ENCODE results near the gene MKLN1. TPM values are rescaled to one million over a fixed set of nuclear protein-coding genes. Genes with fewer than 3 reads are reported as not detected.
"Not testable (repeated sequence)": the region's sequence is repeated elsewhere in the genome, so short reads cannot be mapped to it uniquely, and the experiment has no call there.

MKLN1 gene
- total RNA-seq, 1 donor from 2014 or later: 32.9 TPM

DNA sequence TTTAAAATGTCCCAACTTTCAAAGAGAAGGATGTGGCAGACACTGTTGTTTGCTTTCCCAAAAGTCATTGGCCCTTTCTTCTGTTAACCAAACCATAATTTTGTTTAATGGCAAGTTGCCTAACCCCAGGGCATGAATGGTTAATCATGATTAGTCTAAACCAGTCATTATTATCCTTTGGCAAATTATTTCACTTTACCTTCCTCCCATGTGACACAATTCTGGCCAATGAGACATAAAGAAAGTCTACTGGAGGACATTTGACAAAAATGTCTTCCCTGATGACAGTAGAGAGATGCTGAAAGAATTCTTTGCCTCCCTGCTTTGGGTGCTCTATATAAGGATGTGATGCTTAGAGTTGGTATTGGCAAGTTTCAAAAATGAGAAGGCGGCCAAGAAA is 126.8 kb downstream of the MKLN1 start:
- Histone ChIP-seq H3K9me3 (ENCODE audit: control insufficient read depth in 3 of 3, low read length in 3 of 3) (no peaks in the 10 kb centered on the region), H3K4me3 (ENCODE audit: low read length in 3 of 3) (no peak overlapping the region), H3K4me1 (ENCODE audit: control insufficient read depth in 3 of 3, insufficient read depth in 3 of 3, low read length in 3 of 3) (no peaks in the 10 kb centered on the region), H3K27me3 (ENCODE audit: control insufficient read depth in 3 of 3, insufficient read depth in 3 of 3, low read length in 3 of 3) (no peaks in the 10 kb centered on the region), H3K36me3 (ENCODE audit: control insufficient read depth in 3 of 3, insufficient read depth in 3 of 3, low read length in 3 of 3) (peaks cover 0 to 5% (median 0%) of the 10 kb centered on the region in 3 donors), H3K9ac (ENCODE audit: low read depth in 1 of 3, low read length in 3 of 3) (no peak overlapping the region), H3K27ac (ENCODE audit: low read depth, low read length) (no peak overlapping the region)

DNA sequence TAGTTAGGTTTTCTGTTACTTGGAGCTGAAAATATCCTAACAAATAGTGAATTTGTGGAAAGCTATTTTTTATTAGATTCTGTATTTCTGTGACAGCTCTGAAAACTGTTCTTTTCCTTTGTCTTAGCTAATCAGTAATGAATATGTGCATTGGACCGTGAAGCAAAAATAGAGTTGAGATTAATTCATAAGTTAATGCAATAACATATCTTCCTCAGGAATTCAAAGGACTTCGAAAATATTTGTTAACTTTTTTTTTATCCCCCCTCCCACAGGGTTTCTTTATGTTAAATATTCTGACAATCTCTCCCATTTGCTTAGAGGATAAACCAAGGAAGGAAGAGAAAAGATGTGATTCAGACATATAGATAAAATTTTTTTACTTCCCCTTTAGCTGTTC is 127.3 kb downstream of the MKLN1 start:
- H3K9ac ChIP-seq (ENCODE audit: low read depth in 1 of 3, low read length in 3 of 3): no peak overlapping the region
- H3K4me3 ChIP-seq (ENCODE audit: low read length in 3 of 3): no peak overlapping the region
- H3K27ac ChIP-seq (ENCODE audit: low read depth, low read length): no peak overlapping the region
- H3K36me3 ChIP-seq (ENCODE audit: control insufficient read depth in 3 of 3, insufficient read depth in 3 of 3, low read length in 3 of 3): peaks cover 0 to 1% (median 0%) of the 10 kb centered on the region in 3 donors
- no peaks in the 10 kb centered on the region for H3K4me1 ChIP-seq (ENCODE audit: control insufficient read depth in 3 of 3, insufficient read depth in 3 of 3, low read length in 3 of 3)
- no peaks in the 10 kb centered on the region for H3K27me3 ChIP-seq (ENCODE audit: control insufficient read depth in 3 of 3, insufficient read depth in 3 of 3, low read length in 3 of 3)
- H3K9me3 ChIP-seq (ENCODE audit: control insufficient read depth in 3 of 3, low read length in 3 of 3): no peaks in the 10 kb centered on the region

DNA sequence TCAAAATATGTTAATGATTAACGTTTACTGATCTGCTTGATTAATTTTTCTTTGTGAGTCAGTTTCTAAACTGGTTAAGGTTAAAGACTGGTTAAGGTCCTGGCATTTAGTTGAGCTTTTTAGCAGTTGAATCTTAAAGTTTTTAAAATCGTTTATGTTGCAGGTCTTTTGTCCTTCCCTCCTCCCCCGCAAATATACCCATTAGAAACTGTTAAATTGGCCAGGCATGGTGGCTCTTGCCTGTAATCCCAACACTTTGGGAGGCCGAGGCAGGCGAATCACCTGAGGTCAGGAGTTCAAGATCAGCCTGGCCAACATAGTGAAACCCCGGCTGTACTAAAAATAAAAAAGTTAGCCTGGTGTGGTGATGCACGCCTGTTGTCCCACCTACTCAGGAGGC is 127.9 kb downstream of the MKLN1 start:
- H3K36me3 ChIP-seq (ENCODE audit: control insufficient read depth in 3 of 3, insufficient read depth in 3 of 3, low read length in 3 of 3): no peaks in the 10 kb centered on the region

DNA sequence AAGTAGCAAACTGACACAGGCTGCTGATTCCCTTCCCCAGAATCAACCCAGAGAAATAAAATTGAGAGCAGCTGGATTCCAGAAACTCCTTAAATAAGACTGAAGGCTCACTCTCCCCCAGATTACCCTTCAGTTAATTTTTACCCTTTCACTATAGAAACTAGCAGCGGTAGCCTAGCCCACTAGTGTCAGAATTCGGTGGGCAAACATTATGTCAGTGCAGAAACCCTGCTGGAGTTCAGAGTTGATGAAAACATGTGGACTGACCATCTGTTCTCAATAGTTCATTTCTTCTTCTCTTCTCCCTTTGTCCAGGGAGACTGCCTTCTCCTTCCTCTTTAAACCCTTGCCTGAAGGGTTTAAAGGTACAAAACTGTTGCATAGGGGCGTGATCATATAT is 128.7 kb downstream of the MKLN1 start:
- no peaks in the 10 kb centered on the region for H3K27me3 ChIP-seq (ENCODE audit: control insufficient read depth in 3 of 3, insufficient read depth in 3 of 3, low read length in 3 of 3)
- H3K27ac ChIP-seq (ENCODE audit: low read depth, low read length): no peak overlapping the region
- H3K36me3 ChIP-seq (ENCODE audit: control insufficient read depth in 3 of 3, insufficient read depth in 3 of 3, low read length in 3 of 3): no peaks in the 10 kb centered on the region
- H3K4me1 ChIP-seq (ENCODE audit: control insufficient read depth in 3 of 3, insufficient read depth in 3 of 3, low read length in 3 of 3): no peaks in the 10 kb centered on the region
- no peak overlapping the region for H3K9ac ChIP-seq (ENCODE audit: low read depth in 1 of 3, low read length in 3 of 3)
- H3K9me3 ChIP-seq (ENCODE audit: control insufficient read depth in 3 of 3, low read length in 3 of 3): no peaks in the 10 kb centered on the region
- no peak overlapping the region for H3K4me3 ChIP-seq (ENCODE audit: low read length in 3 of 3)

More for the DNA sequence above, 127.9 kb downstream of the MKLN1 start:
- Histone ChIP-seq H3K4me3 (ENCODE audit: low read length in 3 of 3) (no peak overlapping the region), H3K27ac (ENCODE audit: low read depth, low read length) (no peak overlapping the region), H3K9ac (ENCODE audit: low read depth in 1 of 3, low read length in 3 of 3) (no peak overlapping the region), H3K27me3 (ENCODE audit: control insufficient read depth in 3 of 3, insufficient read depth in 3 of 3, low read length in 3 of 3) (no peaks in the 10 kb centered on the region), H3K9me3 (ENCODE audit: control insufficient read depth in 3 of 3, low read length in 3 of 3) (no peaks in the 10 kb centered on the region), H3K4me1 (ENCODE audit: control insufficient read depth in 3 of 3, insufficient read depth in 3 of 3, low read length in 3 of 3) (no peaks in the 10 kb centered on the region)

GRCh38 chr7:131459256-131459655 is 131.6 kb downstream of the MKLN1 start:
- H3K9me3 ChIP-seq (ENCODE audit: control insufficient read depth in 3 of 3, low read length in 3 of 3): no peaks in the 10 kb centered on the region
- H3K9ac ChIP-seq (ENCODE audit: low read depth in 1 of 3, low read length in 3 of 3): no peak overlapping the region
- H3K27ac ChIP-seq (ENCODE audit: low read depth, low read length): no peak overlapping the region
- H3K27me3 ChIP-seq (ENCODE audit: control insufficient read depth in 3 of 3, insufficient read depth in 3 of 3, low read length in 3 of 3): no peaks in the 10 kb centered on the region
- H3K4me3 ChIP-seq (ENCODE audit: low read length in 3 of 3): no peak overlapping the region
- H3K4me1 ChIP-seq (ENCODE audit: control insufficient read depth in 3 of 3, insufficient read depth in 3 of 3, low read length in 3 of 3): no peaks in the 10 kb centered on the region
- peaks cover 6 to 12% (median 7%) of the 10 kb centered on the region in 3 donors for H3K36me3 ChIP-seq (ENCODE audit: control insufficient read depth in 3 of 3, insufficient read depth in 3 of 3, low read length in 3 of 3)

DNA sequence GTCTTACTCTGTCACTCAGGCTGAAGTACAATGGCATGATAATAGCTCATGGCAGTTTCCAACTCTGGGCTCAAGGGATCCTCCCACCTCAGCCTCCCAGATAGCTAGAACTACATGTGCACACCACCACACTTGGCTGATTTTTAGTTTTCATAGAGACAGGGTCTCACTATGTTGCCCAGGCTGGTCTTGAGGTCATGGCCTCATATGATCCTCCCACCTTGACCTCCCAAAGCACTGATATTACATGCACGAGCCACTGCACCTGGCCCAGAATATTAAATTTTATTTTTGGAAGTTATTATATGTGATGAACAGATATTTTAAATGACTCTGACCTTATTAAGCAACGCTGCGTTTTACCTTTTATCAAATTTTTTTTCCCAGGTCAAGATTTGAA is 134.4 kb downstream of the MKLN1 start:
- peaks cover 13 to 24% (median 18%) of the 10 kb centered on the region in 3 donors for H3K36me3 ChIP-seq (ENCODE audit: control insufficient read depth in 3 of 3, insufficient read depth in 3 of 3, low read length in 3 of 3)
- no peak overlapping the region for H3K27ac ChIP-seq (ENCODE audit: low read depth, low read length)
- no peaks in the 10 kb centered on the region for H3K4me1 ChIP-seq (ENCODE audit: control insufficient read depth in 3 of 3, insufficient read depth in 3 of 3, low read length in 3 of 3)
- H3K9me3 ChIP-seq (ENCODE audit: control insufficient read depth in 3 of 3, low read length in 3 of 3): no peaks in the 10 kb centered on the region
- H3K4me3 ChIP-seq (ENCODE audit: low read length in 3 of 3): no peak overlapping the region
- no peak overlapping the region for H3K9ac ChIP-seq (ENCODE audit: low read depth in 1 of 3, low read length in 3 of 3)
- H3K27me3 ChIP-seq (ENCODE audit: control insufficient read depth in 3 of 3, insufficient read depth in 3 of 3, low read length in 3 of 3): no peaks in the 10 kb centered on the region

DNA sequence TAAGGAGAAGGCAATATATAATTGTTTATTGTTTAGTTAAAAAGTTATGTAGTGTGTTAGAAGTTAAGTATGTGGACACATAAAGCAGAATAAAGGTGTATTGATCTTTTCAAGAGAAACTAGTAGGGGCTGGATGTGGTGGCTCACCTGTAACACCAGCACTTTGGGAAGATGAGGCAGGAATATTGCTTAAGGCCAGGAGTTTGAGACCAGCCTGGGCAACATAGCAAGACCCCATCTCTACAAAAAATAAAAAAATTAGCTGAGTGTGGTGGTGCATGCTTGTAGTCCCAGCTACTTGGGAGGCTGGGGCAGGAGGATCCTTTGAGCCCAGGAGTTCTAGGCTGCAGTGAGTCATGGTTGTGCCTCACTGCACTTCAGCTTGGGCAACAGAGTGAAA is 135.0 kb downstream of the MKLN1 start:
- peaks cover 14 to 31% (median 22%) of the 10 kb centered on the region in 3 donors for H3K36me3 ChIP-seq (ENCODE audit: control insufficient read depth in 3 of 3, insufficient read depth in 3 of 3, low read length in 3 of 3)
- not testable (repeated sequence) for H3K27ac ChIP-seq (ENCODE audit: low read depth, low read length); H3K4me3 ChIP-seq (ENCODE audit: low read length in 3 of 3); H3K9me3 ChIP-seq (ENCODE audit: control insufficient read depth in 3 of 3, low read length in 3 of 3); H3K9ac ChIP-seq (ENCODE audit: low read depth in 1 of 3, low read length in 3 of 3); H3K27me3 ChIP-seq (ENCODE audit: control insufficient read depth in 3 of 3, insufficient read depth in 3 of 3, low read length in 3 of 3); H3K4me1 ChIP-seq (ENCODE audit: control insufficient read depth in 3 of 3, insufficient read depth in 3 of 3, low read length in 3 of 3)

- H3K27ac ChIP-seq (ENCODE audit: low read depth, low read length): no peak overlapping the region
These were observed 139.2 kb downstream of the MKLN1 start for GRCh38 chr7:131466735-131467365.

GRCh38 chr7:131467788-131468187 is 140.1 kb downstream of the MKLN1 start:
- Histone ChIP-seq H3K9ac (ENCODE audit: low read depth in 1 of 3, low read length in 3 of 3) (no peak overlapping the region), H3K4me3 (ENCODE audit: low read length in 3 of 3) (no peak overlapping the region), H3K27me3 (ENCODE audit: control insufficient read depth in 3 of 3, insufficient read depth in 3 of 3, low read length in 3 of 3) (no peaks in the 10 kb centered on the region), H3K4me1 (ENCODE audit: control insufficient read depth in 3 of 3, insufficient read depth in 3 of 3, low read length in 3 of 3) (peaks cover 6 to 10% (median 8%) of the 10 kb centered on the region in 3 donors), H3K27ac (ENCODE audit: low read depth, low read length) (no peak overlapping the region), H3K9me3 (ENCODE audit: control insufficient read depth in 3 of 3, low read length in 3 of 3) (no peaks in the 10 kb centered on the region), H3K36me3 (ENCODE audit: control insufficient read depth in 3 of 3, insufficient read depth in 3 of 3, low read length in 3 of 3) (peaks cover 20 to 47% (median 45%) of the 10 kb centered on the region in 3 donors)

More at GRCh38 chr7:131466735-131467365, 139.2 kb downstream of the MKLN1 start:
- Histone ChIP-seq H3K9me3 (ENCODE audit: control insufficient read depth in 3 of 3, low read length in 3 of 3) (no peaks in the 10 kb centered on the region), H3K9ac (ENCODE audit: low read depth in 1 of 3, low read length in 3 of 3) (no peak overlapping the region), H3K4me3 (ENCODE audit: low read length in 3 of 3) (no peak overlapping the region), H3K4me1 (ENCODE audit: control insufficient read depth in 3 of 3, insufficient read depth in 3 of 3, low read length in 3 of 3) (peaks cover 6 to 8% (median 8%) of the 10 kb centered on the region in 3 donors), H3K27me3 (ENCODE audit: control insufficient read depth in 3 of 3, insufficient read depth in 3 of 3, low read length in 3 of 3) (no peaks in the 10 kb centered on the region), H3K36me3 (ENCODE audit: control insufficient read depth in 3 of 3, insufficient read depth in 3 of 3, low read length in 3 of 3) (peaks cover 20 to 47% (median 45%) of the 10 kb centered on the region in 3 donors)

DNA sequence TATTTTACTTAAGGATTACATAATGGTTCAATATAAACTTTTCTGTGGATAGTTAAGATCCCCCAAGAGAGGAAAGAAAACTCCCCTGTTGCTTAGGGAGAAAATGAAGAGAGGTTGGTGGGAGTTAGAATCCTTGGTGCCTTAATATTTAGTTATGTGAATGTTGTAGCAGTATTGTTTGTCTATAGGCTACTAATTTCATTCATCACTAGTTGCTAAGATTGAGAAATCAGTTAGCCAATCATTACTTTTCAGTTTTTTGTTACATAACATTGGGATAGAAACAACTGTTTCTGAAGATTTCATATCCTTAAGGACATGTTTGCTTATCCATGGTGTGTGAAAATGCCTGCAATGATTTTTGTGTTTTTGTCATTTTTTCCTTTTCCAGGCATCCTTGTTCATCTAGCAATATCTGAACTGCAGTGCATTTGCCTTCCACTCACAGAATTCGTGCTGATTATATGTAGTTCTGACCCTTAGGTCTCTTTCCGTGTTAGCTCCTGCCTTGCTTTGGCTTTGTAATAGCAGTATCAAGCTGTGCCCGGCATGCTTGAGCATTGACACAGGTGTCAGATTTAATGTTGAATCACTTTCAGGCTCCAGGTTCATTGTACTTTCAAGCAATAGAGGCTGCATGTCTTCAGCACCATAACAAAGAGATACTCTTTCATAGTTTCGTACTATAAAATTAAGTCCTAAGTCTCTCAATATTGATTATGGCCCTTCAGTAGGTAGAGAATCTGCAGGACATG is 143.8 kb downstream of the MKLN1 start:
- Histone ChIP-seq H3K36me3 (ENCODE audit: control insufficient read depth in 3 of 3, insufficient read depth in 3 of 3, low read length in 3 of 3) (peaks cover 12 to 35% (median 34%) of the 10 kb centered on the region in 3 donors), H3K4me1 (ENCODE audit: control insufficient read depth in 3 of 3, insufficient read depth in 3 of 3, low read length in 3 of 3) (peaks cover 6 to 10% (median 8%) of the 10 kb centered on the region in 3 donors), H3K4me3 (ENCODE audit: low read length in 3 of 3) (no peak overlapping the region), H3K27ac (ENCODE audit: low read depth, low read length) (no peak overlapping the region), H3K9me3 (ENCODE audit: control insufficient read depth in 3 of 3, low read length in 3 of 3) (no peaks in the 10 kb centered on the region), H3K27me3 (ENCODE audit: control insufficient read depth in 3 of 3, insufficient read depth in 3 of 3, low read length in 3 of 3) (no peaks in the 10 kb centered on the region), H3K9ac (ENCODE audit: low read depth in 1 of 3, low read length in 3 of 3) (no peak overlapping the region)

Data from skeletal muscle tissue (tissue), 4 donors.